NCI-H1105 (cell line): ENCODE data around the gene PDE3A.

ENCODE experiments used
- DNase-seq: peaks from one replicate; lab custom pipeline; 2025; lab: John Stamatoyannopoulos, UW

Gene PDE3A

GRCh38 chr12:20495997-20496396 is 127.7 kb downstream of the PDE3A start:
- DNase-seq, result no peak

GRCh38 chr12:20497707-20498106 is 129.4 kb downstream of the PDE3A start:
- DNase-seq, result no peak

GRCh38 chr12:20501958-20502357 is 133.6 kb downstream of the PDE3A start:
- DNase-seq, result no peak

GRCh38 chr12:20503858-20504257 is 135.5 kb downstream of the PDE3A start:
- DNase-seq, result no peak

GRCh38 chr12:20505056-20505455 is 136.7 kb downstream of the PDE3A start:
- no peak for DNase-seq

GRCh38 chr12:20507056-20507455 is 138.7 kb downstream of the PDE3A start:
- DNase-seq, result no peak

- DNase-seq, result no peak
These were observed 139.4 kb downstream of the PDE3A start for GRCh38 chr12:20507711-20508110.

GRCh38 chr12:20508359-20508758 is 140.0 kb downstream of the PDE3A start:
- DNase-seq, result no peak

GRCh38 chr12:20508962-20509361 is 140.6 kb downstream of the PDE3A start:
- no peak for DNase-seq

GRCh38 chr12:20510811-20511210 is 142.5 kb downstream of the PDE3A start:
- no peak for DNase-seq

- no peak for DNase-seq
These were observed 144.9 kb downstream of the PDE3A start for GRCh38 chr12:20513189-20513588.

- DNase-seq, result no peak
These were observed 146.3 kb downstream of the PDE3A start for GRCh38 chr12:20514598-20514997.

GRCh38 chr12:20520532-20520931 is 152.2 kb downstream of the PDE3A start:
- DNase-seq, result no peak

GRCh38 chr12:20523658-20524057 is 155.3 kb downstream of the PDE3A start:
- no peak for DNase-seq

- DNase-seq, result no peak
These were observed 155.8 kb downstream of the PDE3A start for GRCh38 chr12:20524113-20524512.

GRCh38 chr12:20525064-20525610 is 156.8 kb downstream of the PDE3A start:
- no peak for DNase-seq

- DNase-seq, result no peak
These were observed 159.3 kb downstream of the PDE3A start for GRCh38 chr12:20527417-20528163.

GRCh38 chr12:20528208-20528607 is 159.9 kb downstream of the PDE3A start:
- no peak for DNase-seq

GRCh38 chr12:20546267-20546666 is 177.9 kb downstream of the PDE3A start:
- no peak for DNase-seq

GRCh38 chr12:20547816-20548575 is 179.7 kb downstream of the PDE3A start:
- DNase-seq, result no peak

- DNase-seq, result no peak
These were observed 180.3 kb downstream of the PDE3A start for GRCh38 chr12:20548611-20549010.

- peak; percentile 14 for DNase-seq
These were observed 180.9 kb downstream of the PDE3A start for GRCh38 chr12:20549108-20549719.
